Ishikawa (cell line): Measurements from ENCODE around the gene REPIN1.

ENCODE experiments used
- CEBPB ChIP-seq: IDR thresholded peaks from 2 replicates; pipeline ENCODE4 v1.6.1; 2012
- CREB1 ChIP-seq: IDR thresholded peaks from 2 replicates; pipeline ENCODE4 v1.6.1; 2012; ENCODE audit warnings: low read depth
- EGR1 ChIP-seq: IDR thresholded peaks from 2 replicates; pipeline ENCODE4 v1.6.1; 2012
- EP300 ChIP-seq: IDR thresholded peaks from 2 replicates; pipeline ENCODE4 v1.6.1; 2012; ENCODE audit warnings: borderline replicate concordance
- FOXM1 ChIP-seq: IDR thresholded peaks from 2 replicates; pipeline ENCODE4 v1.6.1; 2012; ENCODE audit warnings: low read depth, borderline replicate concordance
- NFIC ChIP-seq: IDR thresholded peaks from 2 replicates; pipeline ENCODE4 v1.6.1; 2012
- RAD21 ChIP-seq: IDR thresholded peaks from 2 replicates; pipeline ENCODE4 v1.6.1; 2012; ENCODE audit warnings: low read depth
- TAF1 ChIP-seq: IDR thresholded peaks from 2 replicates; pipeline ENCODE4 v1.6.1; 2012; ENCODE audit warnings: low read depth, mild to moderate bottlenecking
- TCF12 ChIP-seq: IDR thresholded peaks from 2 replicates; pipeline ENCODE4 v1.6.1; 2012; ENCODE audit warnings: low read depth
- TEAD4 ChIP-seq: IDR thresholded peaks from 2 replicates; pipeline ENCODE4 v1.6.1; 2012
- YY1 ChIP-seq: IDR thresholded peaks from 2 replicates; pipeline ENCODE4 v1.6.1; 2012; ENCODE audit warnings: low read depth
- ZBTB7A ChIP-seq: IDR thresholded peaks from 2 replicates; pipeline ENCODE4 v1.6.1; 2012; ENCODE audit warnings: low read depth
- TF ChIP-seq, protein P1 (sequence below): IDR thresholded peaks from 2 replicates; pipeline ENCODE4 v1.6.1; 2012
- TF ChIP-seq, protein P2 (sequence below): IDR thresholded peaks from 2 replicates; pipeline ENCODE4 v1.6.1; 2012
- TF ChIP-seq, protein P3 (sequence below): IDR thresholded peaks from 2 replicates; pipeline ENCODE4 v1.6.1; 2012; ENCODE audit warnings: low read depth, mild to moderate bottlenecking

REPIN1 gene

DNA sequence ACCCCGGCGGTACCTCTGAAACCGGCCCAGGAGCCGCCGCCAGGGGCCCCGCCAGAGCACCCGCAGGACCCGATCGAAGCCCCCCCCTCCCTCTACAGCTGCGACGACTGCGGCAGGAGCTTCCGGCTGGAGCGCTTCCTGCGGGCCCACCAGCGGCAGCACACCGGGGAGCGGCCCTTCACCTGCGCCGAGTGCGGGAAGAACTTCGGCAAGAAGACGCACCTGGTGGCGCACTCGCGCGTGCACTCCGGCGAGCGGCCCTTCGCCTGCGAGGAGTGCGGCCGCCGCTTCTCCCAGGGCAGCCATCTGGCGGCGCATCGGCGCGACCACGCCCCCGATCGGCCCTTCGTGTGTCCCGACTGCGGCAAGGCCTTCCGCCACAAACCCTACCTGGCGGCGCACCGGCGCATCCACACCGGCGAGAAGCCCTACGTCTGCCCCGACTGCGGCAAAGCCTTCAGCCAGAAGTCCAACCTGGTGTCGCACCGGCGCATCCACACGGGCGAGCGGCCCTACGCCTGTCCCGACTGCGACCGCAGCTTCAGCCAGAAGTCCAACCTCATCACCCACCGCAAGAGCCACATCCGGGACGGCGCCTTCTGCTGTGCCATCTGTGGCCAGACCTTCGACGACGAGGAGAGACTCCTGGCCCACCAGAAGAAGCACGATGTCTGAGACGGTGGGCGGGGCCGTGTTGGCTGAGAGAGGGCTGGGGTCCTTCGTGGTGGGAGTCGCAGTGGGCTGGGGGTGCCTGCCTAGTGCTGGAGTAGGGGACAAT is 3.8 kb downstream of the REPIN1 start:
- TF ChIP-seq EP300 (no peak), TCF12 (no peak), CEBPB (no peak), CREB1 (no peak), YY1 (no peak), TAF1 (no peak), ZBTB7A (no peak), EGR1 (no peak), TEAD4 (no peak), NFIC (no peak)
- TF ChIP-seq, protein P1, sequence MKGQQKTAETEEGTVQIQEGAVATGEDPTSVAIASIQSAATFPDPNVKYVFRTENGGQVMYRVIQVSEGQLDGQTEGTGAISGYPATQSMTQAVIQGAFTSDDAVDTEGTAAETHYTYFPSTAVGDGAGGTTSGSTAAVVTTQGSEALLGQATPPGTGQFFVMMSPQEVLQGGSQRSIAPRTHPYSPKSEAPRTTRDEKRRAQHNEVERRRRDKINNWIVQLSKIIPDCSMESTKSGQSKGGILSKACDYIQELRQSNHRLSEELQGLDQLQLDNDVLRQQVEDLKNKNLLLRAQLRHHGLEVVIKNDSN, result no peak
- TF ChIP-seq, protein P2, sequence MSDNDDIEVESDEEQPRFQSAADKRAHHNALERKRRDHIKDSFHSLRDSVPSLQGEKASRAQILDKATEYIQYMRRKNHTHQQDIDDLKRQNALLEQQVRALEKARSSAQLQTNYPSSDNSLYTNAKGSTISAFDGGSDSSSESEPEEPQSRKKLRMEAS, result no peak

DNA sequence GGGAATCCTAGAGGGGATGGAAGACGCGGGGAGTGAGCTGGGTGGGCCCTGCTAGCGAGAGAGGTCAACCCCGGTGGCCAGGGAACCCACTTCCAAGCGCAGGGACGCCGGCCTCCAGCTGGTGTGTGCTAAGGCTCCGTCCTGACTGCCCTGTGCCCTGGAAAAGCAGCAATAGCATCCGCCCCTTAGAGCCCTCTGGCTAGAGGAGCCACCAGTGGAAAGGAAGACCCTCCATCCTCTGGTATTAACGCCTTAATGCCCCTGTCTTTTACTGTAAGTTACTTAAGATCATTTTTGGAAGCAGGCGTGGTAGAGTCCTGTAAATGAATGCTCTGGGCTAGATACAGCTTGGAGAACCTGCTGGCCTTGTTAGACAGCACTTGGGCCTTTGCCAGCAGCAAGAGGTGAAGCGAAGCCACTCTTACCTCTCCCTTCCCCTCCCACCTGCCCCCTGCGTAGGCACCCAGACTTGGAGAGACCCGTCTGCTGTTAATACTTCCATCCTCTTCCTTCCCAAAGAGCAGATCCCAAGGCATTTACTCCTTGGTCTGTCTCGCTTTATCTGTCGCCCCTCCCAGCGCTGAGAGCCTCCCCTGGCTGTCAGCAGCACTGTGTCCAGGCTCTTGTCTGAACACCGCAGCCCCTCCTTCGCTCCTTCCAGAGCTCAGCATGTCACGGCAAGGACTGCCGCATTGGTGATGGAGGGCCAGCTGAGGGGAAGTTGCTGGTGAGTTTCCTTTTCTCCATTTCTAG is 4.6 kb downstream of the REPIN1 start:
- TF ChIP-seq TCF12 (no peak), CREB1 (no peak), NFIC (no peak), EP300 (no peak), CEBPB (no peak), TEAD4 (no peak), TAF1 (no peak), YY1 (no peak), FOXM1 (no peak), ZBTB7A (no peak)
- TF ChIP-seq, protein P3, sequence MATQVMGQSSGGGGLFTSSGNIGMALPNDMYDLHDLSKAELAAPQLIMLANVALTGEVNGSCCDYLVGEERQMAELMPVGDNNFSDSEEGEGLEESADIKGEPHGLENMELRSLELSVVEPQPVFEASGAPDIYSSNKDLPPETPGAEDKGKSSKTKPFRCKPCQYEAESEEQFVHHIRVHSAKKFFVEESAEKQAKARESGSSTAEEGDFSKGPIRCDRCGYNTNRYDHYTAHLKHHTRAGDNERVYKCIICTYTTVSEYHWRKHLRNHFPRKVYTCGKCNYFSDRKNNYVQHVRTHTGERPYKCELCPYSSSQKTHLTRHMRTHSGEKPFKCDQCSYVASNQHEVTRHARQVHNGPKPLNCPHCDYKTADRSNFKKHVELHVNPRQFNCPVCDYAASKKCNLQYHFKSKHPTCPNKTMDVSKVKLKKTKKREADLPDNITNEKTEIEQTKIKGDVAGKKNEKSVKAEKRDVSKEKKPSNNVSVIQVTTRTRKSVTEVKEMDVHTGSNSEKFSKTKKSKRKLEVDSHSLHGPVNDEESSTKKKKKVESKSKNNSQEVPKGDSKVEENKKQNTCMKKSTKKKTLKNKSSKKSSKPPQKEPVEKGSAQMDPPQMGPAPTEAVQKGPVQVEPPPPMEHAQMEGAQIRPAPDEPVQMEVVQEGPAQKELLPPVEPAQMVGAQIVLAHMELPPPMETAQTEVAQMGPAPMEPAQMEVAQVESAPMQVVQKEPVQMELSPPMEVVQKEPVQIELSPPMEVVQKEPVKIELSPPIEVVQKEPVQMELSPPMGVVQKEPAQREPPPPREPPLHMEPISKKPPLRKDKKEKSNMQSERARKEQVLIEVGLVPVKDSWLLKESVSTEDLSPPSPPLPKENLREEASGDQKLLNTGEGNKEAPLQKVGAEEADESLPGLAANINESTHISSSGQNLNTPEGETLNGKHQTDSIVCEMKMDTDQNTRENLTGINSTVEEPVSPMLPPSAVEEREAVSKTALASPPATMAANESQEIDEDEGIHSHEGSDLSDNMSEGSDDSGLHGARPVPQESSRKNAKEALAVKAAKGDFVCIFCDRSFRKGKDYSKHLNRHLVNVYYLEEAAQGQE, result no peak
- TF ChIP-seq, protein P2, result no peak

DNA sequence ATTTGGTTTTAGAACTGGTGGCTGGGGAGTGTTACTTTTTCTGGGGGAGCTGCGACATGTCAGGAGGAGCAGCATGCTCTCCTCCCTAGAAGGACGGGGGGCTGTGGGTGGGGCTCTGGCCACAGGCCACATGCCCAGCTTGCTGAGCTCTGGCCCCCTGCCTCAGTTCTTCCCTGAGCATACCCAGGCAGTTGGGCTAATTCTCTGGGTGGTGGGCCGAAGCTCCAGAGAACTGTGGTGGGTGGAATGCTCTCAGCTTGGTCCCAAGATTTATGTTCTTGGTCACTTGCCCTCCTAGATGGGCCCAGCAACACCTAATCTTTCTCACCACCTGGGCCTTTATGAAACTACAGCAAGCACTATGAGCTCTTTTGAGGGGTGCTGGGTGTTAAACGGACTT is 5.4 kb downstream of the REPIN1 start:
- TF ChIP-seq RAD21, result no peak

DNA sequence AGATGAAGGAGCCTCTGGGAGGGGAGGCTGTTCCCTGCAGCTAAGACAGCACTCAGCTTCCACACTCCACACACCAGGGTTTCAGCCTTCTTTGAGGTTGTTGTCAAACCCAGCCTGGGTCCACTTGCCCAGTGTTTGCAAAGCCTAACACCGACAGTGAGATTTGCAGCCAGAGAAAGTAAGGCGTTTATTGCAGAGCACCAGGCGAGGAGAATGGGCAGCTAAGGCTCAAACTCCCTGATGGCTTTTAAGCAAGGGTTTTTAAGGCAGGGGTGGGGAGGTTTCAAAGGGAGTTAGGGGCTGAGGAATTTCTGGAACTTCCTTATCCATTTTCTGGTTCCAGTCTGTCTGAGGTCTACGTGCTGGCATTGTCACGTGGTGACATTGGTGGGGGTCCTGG is 5.8 kb downstream of the REPIN1 start:
- no peak for TF ChIP-seq RAD21
- TF ChIP-seq TCF12, result no peak
- TF ChIP-seq EP300, result no peak
- TF ChIP-seq, protein P1, result no peak
- TF ChIP-seq, protein P2, result no peak

DNA sequence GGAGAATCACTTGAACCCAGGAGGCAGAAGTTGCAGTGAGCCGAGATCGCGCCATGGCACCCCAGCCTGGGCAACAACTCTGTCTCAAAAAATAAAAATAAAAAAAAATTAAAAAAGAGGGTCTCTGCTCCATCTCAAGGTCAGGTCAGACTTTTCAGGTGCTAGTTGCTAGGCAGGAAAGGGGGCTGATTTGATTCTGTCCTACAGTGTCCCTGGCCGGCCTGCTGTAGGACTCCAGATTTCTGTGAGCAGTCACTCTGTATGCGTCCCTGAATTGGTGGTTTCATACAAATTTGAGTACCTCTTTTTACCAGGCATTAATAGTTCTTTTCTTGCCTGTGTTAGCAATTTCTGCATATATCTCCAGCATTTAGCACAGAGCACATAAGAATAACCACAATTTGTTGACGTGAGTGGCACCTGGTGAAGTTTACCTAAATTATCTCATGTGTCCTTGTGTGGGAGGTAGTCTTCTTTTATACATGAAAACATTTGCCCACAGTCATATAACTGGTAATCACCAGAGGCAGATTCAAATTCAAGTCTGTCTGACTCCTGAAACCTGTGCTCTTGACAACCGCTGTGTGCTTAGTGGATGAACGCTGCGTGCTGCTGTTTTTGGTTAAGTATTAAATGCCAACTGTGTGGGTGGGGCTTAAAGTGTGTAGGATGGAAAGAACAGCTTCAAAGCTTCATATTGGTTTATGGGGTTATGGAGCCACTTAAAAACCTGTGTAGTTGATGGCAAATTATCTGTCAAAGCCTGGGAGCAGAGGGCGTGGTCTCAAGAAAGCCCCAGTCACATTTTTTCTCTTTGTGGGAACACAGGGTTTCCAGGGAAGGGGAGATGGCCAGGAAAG is 7.3 kb downstream of the REPIN1 start:
- TF ChIP-seq EP300 (no peak), TAF1 (no peak)
- TF ChIP-seq, protein P2, result no peak

DNA sequence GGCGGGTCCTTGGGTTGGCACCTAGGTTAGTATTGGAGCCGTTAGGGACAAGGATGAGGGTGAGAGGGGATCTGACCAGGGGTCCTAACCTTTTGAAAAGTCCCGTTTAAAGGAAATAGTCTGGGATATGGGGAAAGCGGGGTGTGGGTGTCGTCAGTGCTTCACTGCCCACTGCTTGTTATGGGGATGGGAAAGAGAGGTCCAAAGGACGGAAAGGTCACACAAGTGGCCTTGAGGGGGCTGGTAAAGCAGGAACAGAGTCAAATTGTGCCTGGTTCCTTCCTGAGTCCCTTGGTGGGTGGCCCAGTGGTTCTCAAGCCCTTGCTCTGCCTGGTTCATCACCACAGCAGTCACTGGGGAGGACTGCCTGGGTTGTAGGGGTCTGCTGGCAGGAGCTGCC is 7.9 kb downstream of the REPIN1 start:
- no peak for TF ChIP-seq YY1
- no peak for TF ChIP-seq EP300
- TF ChIP-seq, protein P2, result no peak
- TF ChIP-seq FOXM1, result no peak
- no peak for TF ChIP-seq TCF12
- no peak for TF ChIP-seq CREB1
- TF ChIP-seq RAD21, result no peak
- TF ChIP-seq, protein P3, result no peak
- no peak for TF ChIP-seq EGR1
- TF ChIP-seq TEAD4, result no peak
- TF ChIP-seq NFIC, result no peak
- TF ChIP-seq ZBTB7A, result no peak
- no peak for TF ChIP-seq TAF1
- TF ChIP-seq, protein P1, result no peak
- TF ChIP-seq CEBPB, result no peak
